NCI-H2227 treated with DMSO at 0.1 percent for 48 hours (cell line): ENCODE data around the gene DUSP10.

Experiments
- DNase-seq: peaks from one replicate; lab custom pipeline; 2025; lab: John Stamatoyannopoulos, UW

Gene DUSP10

GRCh38 chr1:221741703-221742554 is at the start of gene DUSP10:
Gene DUSP10, minus strand, starts transcription at chr1:221742089. Its CDS starts 2,345 bp downstream, at chr1:221739744.
- DNase-seq: peak; percentile 93

- DNase-seq: no peak
Observed at GRCh38 chr1:221788466-221788865, 46.6 kb upstream of the DUSP10 start.

GRCh38 chr1:221786647-221787046 is 44.8 kb upstream of the DUSP10 start:
- no peak for DNase-seq

- no peak for DNase-seq
Observed at GRCh38 chr1:221783936-221784335, 42.0 kb upstream of the DUSP10 start.

- no peak for DNase-seq
Observed at GRCh38 chr1:221783437-221783836, 41.5 kb upstream of the DUSP10 start.

GRCh38 chr1:221782970-221783369 is 41.1 kb upstream of the DUSP10 start:
- DNase-seq: no peak

GRCh38 chr1:221782477-221782876 is 40.6 kb upstream of the DUSP10 start:
- no peak for DNase-seq

- no peak for DNase-seq
Observed at GRCh38 chr1:221781102-221781755, 39.3 kb upstream of the DUSP10 start.

GRCh38 chr1:221780175-221780574 is 38.3 kb upstream of the DUSP10 start:
- no peak for DNase-seq

- DNase-seq: no peak
Observed at GRCh38 chr1:221779771-221780170, 37.9 kb upstream of the DUSP10 start.

- no peak for DNase-seq
Observed at GRCh38 chr1:221778535-221779142, 36.8 kb upstream of the DUSP10 start.

- no peak for DNase-seq
Observed at GRCh38 chr1:221778125-221778524, 36.2 kb upstream of the DUSP10 start.

GRCh38 chr1:221777431-221778072 is 35.7 kb upstream of the DUSP10 start:
- no peak for DNase-seq

GRCh38 chr1:221776495-221777301 is 34.8 kb upstream of the DUSP10 start:
- no peak for DNase-seq

GRCh38 chr1:221775206-221775605 is 33.3 kb upstream of the DUSP10 start:
- DNase-seq: no peak

- DNase-seq: no peak
Observed at GRCh38 chr1:221774054-221774842, 32.4 kb upstream of the DUSP10 start.

- DNase-seq: no peak
Observed at GRCh38 chr1:221773383-221773782, 31.5 kb upstream of the DUSP10 start.

GRCh38 chr1:221772117-221772516 is 30.2 kb upstream of the DUSP10 start:
- no peak for DNase-seq

GRCh38 chr1:221768444-221769066 is 26.7 kb upstream of the DUSP10 start:
- no peak for DNase-seq

- no peak for DNase-seq
Observed at GRCh38 chr1:221766210-221766609, 24.3 kb upstream of the DUSP10 start.
